H1 (cell line): ENCODE data around the gene CSGALNACT2.

Source experiments
- BCL11A ChIP-seq, 2 experiments: IDR thresholded peaks; one replicate each; pipeline ENCODE4 v1.6.1; 2011; ENCODE audit warnings: low read depth in 2 of 2, low read length in 2 of 2, mild to moderate bottlenecking in 2 of 2
- EP300 ChIP-seq, 2 experiments: IDR thresholded peaks; 1 replicate in 1 of 2; 2 replicates in 1 of 2; pipeline ENCODE4 v1.6.1; 2011 to 2012; ENCODE audit warnings: low read depth in 2 of 2, low read length in 2 of 2, mild to moderate bottlenecking in 2 of 2, borderline replicate concordance in 1 of 2, inconsistent platforms in 1 of 2, moderate library complexity in 1 of 2
- POLR2A ChIP-seq, 2 experiments: IDR thresholded peaks; 1 replicate in 1 of 2; 2 replicates in 1 of 2; pipeline ENCODE4 v1.6.1; 2011; ENCODE audit warnings: low read depth in 2 of 2, low read length in 2 of 2, mild to moderate bottlenecking in 2 of 2; ENCODE audit errors: control extremely low read depth in 1 of 2
- TF ChIP-seq, protein P1 (sequence below): IDR thresholded peaks from 2 replicates; pipeline ENCODE4 v1.6.1; 2012; ENCODE audit warnings: inconsistent platforms
- TF ChIP-seq, protein P2 (sequence below), 3 experiments: IDR thresholded peaks; 1 replicate in 2 of 3; 2 replicates in 1 of 3; pipeline versions ENCODE4 v1.5.1 to v1.6.1; 2011; ENCODE audit warnings: low read length in 3 of 3, mild to moderate bottlenecking in 3 of 3, inconsistent platforms in 2 of 3, low read depth in 1 of 3, moderate library complexity in 1 of 3; ENCODE audit not compliant: insufficient read depth in 1 of 3; ENCODE audit errors: control extremely low read depth in 1 of 3

DNA sequence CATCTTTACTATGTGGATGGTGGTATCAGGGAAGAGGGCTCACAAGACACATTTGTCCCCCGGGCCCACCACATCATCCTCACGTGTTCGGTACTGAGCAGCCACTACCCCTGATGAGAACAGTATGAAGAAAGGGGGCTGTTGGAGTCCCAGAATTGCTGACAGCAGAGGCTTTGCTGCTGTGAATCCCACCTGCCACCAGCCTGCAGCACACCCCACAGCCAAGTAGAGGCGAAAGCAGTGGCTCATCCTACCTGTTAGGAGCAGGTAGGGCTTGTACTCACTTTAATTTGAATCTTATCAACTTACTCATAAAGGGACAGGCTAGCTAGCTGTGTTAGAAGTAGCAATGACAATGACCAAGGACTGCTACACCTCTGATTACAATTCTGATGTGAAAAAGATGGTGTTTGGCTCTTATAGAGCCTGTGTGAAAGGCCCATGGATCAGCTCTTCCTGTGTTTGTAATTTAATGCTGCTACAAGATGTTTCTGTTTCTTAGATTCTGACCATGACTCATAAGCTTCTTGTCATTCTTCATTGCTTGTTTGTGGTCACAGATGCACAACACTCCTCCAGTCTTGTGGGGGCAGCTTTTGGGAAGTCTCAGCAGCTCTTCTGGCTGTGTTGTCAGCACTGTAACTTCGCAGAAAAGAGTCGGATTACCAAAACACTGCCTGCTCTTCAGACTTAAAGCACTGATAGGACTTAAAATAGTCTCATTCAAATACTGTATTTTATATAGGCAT, 9.1 kb upstream of the CSGALNACT2 start:
- TF ChIP-seq POLR2A (IDR thresholded peaks at IDR 0.05; ENCODE audit: control extremely low read depth in 1 of 2, low read depth in 2 of 2, low read length in 2 of 2) (no peak), BCL11A (IDR thresholded peaks at IDR 0.05; ENCODE audit: low read depth in 2 of 2, low read length in 2 of 2) (no peak), EP300 (IDR thresholded peaks at IDR 0.05; ENCODE audit: borderline replicate concordance in 1 of 2, low read depth in 2 of 2, low read length in 2 of 2) (no peak)
- TF ChIP-seq, protein P1, sequence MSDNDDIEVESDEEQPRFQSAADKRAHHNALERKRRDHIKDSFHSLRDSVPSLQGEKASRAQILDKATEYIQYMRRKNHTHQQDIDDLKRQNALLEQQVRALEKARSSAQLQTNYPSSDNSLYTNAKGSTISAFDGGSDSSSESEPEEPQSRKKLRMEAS, result no peak
- TF ChIP-seq, protein P2, sequence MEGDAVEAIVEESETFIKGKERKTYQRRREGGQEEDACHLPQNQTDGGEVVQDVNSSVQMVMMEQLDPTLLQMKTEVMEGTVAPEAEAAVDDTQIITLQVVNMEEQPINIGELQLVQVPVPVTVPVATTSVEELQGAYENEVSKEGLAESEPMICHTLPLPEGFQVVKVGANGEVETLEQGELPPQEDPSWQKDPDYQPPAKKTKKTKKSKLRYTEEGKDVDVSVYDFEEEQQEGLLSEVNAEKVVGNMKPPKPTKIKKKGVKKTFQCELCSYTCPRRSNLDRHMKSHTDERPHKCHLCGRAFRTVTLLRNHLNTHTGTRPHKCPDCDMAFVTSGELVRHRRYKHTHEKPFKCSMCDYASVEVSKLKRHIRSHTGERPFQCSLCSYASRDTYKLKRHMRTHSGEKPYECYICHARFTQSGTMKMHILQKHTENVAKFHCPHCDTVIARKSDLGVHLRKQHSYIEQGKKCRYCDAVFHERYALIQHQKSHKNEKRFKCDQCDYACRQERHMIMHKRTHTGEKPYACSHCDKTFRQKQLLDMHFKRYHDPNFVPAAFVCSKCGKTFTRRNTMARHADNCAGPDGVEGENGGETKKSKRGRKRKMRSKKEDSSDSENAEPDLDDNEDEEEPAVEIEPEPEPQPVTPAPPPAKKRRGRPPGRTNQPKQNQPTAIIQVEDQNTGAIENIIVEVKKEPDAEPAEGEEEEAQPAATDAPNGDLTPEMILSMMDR (IDR thresholded peaks at IDR 0.05; ENCODE audit: control extremely low read depth in 1 of 3, insufficient read depth in 1 of 3, low read depth in 1 of 3, low read length in 3 of 3), result no peak
